Measurements from ENCODE around the gene PSME3IP1.
A peak's percentile ranks its signal among the peaks of the same experiment; 100 is the strongest.

PSME3IP1 gene

DNA sequence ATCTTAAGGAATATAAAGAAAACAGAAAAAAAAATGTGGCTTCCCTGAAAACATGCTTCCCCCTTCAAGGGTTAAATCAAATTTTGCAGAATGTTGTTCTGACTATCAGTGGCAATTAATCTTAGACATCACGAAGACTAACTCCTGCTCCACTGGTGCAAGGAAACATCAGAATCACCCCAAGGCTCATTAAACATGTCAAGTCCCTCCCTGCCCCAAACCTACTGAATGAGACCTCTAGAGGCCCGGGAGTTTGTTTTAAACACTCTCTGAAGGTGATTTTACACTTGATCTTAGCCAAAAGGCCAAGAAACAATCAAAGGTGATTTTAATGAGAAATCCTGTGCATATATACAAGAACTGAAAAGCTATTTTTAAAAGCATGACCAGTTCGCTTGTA lies 18.3 kb downstream of the PSME3IP1 start:
- no peak for DNase-seq (ENCODE audit: low spot score)

DNA sequence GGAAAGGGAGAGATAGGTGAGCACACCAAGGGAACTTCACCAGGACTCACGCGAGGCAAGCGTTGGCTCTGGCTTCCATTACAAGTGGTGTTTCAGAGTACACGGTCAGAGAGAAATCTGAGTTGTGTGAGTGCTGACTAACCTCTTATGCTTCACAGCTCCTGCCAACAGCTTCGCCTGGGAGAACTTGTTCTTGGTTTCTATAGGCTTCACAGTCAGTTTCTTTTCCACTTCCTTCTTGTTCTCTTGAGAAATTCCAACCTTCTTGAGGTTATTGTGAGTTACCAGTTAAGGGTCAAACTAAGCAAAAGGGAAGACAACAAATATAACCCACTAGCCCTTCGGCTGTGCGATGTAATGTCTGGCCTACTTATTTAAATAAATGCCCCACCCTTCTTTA lies 18.9 kb downstream of the PSME3IP1 start:
- no peak for DNase-seq (ENCODE audit: low spot score)

DNA sequence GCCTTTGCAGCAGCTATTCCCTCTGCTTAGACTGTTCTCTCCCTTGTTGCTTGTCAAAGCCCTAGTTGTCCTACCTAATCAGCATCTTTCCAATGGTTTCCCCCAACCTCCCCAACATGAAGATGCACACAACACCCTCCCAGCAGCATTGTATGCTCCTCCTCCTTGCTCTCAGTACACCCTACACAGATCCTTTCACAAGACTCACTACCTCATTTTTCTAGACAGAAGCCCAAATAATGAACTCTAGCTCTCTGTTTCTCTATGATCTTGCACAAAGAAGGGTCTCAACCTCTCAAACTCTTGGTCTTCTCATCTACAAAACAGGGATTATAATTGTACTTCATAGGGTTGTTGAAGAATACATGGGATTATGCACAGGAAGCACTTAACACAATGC lies 19.4 kb downstream of the PSME3IP1 start:
- no peak for DNase-seq (ENCODE audit: low spot score)

DNA sequence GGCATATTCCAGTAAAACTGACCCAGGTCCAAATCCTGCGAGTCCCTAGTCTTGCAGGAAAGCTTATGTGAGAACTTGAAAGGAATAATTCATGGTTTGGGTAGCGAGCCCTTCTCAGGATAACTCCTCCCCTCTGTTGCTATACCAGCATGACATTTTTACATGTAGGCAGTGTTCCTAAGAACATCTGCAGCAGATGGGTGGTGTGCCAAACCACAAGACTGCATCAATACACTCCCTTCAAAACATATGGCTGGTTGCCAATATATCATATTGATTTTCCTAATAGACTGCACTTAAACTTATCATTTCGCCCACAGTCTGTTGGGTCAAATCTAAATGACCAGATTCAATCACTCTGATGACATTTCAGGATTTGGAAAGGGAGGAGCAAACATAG lies 19.9 kb downstream of the PSME3IP1 start:
- DNase-seq (ENCODE audit: low spot score) = no peak

DNA sequence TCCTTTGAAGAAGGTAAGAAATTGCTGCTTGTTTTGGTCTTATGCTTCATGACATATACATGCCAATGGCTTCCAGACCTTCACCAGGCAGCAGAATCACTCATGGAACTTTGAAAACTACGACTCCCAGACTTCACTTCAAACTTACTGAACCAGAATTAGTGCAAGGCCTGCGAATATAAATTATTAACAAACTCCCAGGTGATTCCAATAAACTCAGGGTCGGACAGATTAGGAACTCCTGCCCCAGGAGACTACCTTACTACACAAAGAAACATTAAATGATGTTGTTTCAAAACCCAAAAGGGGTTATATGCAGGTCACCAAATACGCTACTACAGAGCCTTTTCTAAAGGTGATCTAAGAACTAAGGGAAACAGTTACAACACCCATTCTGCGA lies 20.4 kb downstream of the PSME3IP1 start:
- DNase-seq (ENCODE audit: low spot score) = no peak

DNA sequence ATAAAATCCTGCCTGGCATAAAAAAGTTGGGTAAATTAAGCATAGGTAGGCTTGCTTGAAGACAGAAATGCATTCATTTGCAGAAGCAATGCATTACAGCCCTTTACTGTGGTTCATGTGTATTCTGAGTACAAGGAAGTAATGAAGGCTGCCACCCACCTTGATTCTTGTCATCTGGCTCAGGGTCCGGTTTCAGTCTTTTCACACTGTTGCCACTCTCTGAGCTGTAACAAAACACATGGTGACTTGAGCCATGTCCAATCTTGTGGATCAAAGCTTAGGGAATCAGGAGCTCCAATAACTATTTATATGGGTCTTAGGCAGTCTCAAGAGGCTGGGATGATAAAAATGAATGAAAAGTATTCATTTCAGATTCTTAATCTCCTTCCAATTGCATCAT lies 22.0 kb downstream of the PSME3IP1 start:
- DNase-seq (ENCODE audit: low spot score) = no peak

DNA sequence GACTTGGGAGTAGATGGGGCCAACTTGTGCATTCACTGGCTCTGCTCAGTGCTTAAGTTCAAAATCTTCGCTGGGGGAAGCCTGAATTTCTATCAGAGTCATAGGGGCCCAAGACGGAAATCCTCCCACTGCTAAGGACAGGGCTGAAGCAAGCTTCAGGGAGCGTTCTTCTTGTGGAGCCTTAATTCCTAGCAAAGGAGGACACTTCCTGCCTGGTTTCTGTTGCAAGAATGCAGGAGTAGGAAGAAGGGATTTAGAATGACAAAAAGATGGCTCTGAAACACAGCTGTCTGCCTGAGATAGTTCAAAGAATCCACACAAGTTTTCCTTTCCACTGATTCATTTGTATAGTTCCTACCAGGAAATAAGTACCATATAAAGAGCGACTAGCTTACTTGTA lies 26.4 kb downstream of the PSME3IP1 start:
- no peak for DNase-seq (ENCODE audit: low spot score)

DNA sequence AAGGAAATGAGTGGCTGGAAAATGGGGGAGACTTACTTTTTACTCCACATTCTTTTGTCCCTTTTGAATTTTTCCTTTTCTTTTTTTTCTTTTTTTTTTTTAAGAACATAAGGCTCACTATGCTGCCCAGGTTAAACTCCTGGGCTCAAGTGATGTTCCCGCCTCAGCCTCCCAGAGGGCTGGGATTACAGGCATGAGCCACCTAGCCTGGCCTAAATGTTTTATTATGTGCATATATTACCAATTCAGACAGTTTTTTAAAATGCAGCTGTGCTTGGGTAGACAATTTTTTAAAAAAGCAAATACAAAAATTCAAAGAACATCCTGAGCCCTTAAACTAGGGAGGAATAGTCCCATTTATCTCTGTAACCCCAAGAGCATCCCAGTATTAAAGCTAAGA lies 28.3 kb downstream of the PSME3IP1 start:
- no peak for DNase-seq (ENCODE audit: low spot score)

DNA sequence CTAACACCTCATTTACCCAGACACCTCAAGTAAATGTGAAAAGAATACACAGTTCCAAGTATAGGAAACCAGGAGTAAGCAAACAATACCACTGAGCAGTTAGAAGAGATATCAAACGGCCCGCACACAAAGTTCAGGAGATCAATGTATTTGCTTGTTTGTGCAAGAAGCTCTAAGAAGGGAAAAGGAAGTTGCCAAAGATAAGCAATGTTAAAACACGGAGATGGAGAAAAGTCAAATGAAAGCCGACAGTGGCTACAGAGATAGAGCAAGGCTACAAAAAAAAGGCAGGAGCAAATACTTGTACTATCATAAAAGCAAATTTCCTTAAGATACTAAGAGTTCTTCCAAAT lies 29.5 kb downstream of the PSME3IP1 start:
- no peak for DNase-seq (ENCODE audit: low spot score)

DNA sequence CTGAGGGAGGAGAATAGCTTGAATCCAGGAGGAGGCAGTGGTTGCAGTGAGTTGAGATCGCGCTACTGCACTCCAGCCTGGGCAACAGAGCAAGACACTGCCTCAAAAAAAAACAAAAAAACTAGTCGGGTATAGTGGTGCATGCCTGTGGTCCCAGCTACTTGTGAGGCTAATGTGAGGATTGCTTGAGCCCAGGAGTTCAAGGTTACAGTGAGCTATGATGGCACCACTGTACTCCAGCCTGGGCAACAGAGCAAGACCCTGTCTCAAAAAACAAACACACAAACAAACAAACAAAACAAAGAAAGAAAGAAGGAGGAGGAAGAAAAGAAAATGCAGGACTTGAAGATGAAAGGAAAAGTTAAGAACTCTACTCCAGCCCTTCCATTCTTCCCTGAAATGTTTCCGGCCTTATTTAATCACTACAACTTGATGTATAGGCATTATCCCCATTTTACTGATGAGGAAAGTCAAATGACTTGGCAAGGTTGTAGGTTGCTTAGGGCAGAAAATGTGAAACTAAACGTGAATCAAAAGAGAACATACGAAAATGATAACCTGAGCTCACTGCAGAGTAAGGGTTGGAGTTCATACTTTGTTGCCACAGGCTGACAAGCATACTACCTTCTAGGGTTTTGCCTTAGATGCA lies 30.0 kb downstream of the PSME3IP1 start:
- no peak for DNase-seq (ENCODE audit: low spot score)

DNA sequence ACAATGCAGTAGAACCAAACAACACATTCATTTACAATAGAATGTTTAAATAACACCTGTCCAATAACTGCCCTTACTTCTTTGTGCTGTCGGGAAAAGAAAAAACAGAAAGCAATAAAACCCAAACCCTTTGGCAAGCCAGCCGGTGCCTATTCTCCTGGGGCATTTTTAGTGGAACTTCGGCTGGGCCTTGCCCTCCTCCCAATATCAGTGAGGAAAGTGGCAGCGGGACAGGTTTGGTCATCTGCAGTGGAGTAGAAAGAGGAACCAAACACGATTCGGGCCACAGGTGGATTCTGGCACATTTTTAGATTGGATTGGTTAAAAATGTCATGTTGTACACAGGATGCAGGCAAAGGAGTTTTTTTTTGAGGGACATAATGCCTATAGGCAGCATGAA lies 32.0 kb downstream of the PSME3IP1 start:
- DNase-seq (ENCODE audit: low spot score) = no peak

DNA sequence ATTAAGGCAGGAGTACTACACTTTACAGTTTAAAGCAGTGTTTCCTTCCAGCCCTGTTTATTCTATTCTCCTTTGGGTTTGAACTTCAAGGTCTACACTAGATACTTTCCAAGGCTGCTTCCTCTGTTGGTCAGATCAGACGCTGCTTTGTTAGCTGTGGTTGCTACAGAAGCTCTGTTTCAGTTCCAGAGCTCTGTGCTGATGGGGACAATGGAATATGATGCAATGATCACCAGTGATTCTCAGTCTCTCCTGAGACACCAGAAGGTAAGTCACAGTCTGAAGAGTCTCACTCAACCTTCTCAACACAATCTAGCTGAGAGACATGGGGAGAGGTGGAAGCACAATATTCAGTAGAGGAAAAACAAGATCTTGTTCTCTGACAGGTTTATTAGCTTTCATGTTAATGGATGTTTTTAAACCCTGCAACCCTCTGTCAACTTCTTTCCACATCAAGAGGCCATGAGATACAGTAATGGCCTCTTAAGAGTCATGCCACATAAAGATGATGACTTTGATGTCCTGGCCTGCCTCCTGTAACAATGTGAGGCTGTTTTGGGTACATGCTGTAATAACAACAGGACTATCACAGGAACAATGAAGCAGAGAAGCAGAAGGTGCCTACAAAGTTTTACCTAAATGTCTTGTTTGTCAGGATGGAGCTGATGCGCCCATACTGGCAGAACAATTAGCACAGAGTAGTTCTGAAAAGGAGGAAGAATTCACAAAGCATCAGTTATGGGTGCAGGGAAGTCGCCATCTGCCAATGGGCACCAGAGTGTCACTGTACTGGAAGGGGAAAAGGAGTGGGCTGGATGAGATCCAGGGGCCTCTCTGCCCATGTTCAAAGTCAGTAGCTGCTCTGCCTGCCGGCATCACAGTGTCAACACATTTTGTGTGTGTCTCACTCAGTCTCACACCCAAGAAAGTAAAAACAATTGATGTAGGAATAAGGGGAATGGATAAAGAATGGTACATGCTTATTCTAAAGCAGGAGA lies 33.4 kb downstream of the PSME3IP1 start:
- DNase-seq (ENCODE audit: low spot score) = no peak

DNA sequence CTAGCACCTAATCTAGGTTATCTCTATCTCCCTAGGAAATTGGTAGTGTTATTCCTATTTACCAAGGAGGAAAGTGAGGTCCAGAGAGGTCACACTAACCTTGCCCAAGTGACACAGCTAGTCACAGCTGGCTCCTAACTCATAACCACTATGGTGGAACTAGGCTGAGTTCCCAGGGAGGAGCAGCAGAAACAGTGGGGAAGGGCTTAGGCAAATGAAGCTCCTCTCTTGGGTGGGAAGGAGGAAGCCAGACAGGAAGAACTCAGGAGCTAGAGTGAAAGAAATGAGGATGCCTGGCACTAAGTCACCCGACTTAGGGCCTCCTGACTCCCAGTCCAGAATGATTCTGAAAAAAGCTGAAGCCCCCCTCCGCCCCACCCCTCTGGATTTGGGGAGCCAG lies 34.5 kb downstream of the PSME3IP1 start:
- no peak for DNase-seq (ENCODE audit: low spot score)

DNA sequence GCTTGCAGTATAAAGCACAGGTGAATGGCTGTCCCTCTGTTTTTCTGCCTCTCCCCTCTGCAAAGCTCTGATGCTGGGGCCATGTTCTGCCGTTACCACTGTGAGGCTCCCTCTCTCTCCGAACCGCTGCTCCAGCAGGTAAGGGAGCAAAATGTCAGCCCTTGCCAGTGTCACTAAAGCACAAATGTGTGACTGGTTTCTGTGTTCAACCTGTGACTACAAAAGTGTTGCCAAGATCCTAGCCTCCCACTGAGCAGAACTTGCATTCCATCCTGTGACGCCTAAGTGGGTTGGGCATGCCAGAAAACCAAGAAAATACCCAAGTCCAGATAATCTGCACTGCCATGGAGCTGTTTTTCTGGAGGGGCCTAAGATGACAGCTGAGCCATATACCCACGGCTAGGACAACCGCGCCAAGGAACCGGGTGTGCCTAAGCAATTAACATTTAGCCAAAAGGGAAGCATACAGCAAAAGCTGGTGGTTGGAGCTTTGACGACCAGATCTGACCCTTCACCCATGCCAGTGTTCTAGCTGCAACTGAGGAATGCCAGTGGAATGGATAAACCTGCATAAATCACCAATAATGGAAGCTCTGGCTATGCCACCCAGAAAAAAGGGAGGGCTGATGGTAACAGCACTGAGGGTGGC lies 35.0 kb downstream of the PSME3IP1 start:
- DNase-seq (ENCODE audit: low spot score) = no peak

DNA sequence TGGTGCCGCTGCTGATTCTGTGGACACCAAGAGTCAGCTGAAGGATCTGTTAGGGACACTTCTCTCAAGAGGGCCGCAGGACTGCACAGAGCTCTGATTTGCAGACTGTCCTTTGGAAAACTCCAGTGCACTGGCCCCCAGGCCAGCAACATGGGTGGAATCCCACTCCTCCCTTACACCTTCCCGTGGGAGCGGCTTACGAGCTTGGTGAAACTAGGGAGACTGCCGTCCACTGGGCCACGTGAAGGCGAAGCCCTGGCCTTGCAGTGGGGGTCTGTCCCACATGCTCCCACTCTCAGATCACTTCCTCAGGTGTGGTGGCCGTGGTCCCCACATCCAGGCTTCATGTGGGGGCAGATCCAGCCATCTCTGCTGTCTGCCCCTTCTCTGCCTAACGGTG lies 36.4 kb downstream of the PSME3IP1 start:
- DNase-seq (ENCODE audit: low spot score) = no peak

DNA sequence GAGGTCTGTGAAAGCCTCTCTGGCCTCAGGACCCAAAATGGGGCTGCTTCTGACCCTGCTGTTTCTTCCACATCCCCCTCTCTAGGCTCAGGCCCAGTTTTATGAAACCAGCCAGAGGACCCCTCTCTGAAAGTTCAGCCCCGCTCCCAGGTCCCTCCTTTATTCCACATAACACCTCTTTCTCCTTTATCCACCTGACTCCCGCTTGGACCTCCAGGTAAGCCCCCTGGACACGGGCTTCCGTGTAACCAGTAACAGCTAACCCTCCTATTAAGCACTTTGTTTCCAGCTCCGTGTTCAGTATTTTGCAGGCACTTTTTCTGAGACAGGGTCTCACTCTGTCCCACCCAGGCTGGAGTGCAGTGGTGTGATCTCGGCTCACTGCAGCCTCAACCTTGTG lies 37.4 kb downstream of the PSME3IP1 start:
- no peak for DNase-seq (ENCODE audit: low spot score)

DNA sequence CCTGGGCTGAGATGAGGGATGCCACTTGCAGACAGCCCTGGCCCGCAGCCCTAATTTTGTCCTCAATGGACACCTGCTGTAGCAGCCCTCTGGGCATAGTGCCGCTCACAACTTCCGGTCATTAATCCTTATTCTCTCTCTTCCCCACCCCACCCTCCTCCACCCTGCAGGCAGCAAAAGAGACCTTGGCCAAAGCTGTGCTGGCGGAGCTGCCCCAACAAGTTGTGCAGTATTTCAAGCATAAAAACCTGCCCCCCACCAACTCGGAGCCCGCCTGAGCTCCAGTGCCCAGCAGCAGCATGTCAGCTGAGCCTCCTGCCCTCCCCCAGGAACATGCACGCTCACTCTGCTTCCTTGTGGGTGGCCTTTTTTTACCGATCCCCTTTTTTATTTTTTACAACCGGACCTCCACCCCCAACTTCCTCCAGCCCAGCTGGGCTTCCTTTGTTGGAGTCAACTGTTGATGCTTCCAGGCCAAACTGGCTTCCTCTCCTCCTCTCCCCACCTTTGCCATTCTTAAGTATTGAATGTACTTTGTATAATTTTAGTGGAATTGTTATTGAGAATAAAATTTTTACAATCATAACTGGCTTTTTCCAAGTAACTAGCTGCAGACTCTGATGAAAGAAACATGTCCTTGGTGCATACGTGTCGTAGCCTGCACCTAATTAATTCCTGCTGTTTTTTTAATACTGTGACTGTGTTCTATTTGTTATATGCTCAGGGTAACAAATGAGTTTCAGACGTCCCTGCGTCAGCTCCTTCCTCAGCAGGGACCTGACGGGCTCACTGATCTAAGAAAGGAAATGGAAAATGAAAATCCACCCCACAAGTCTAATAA lies 38.2 kb downstream of the PSME3IP1 start:
- no peak for DNase-seq (ENCODE audit: low spot score)

DNA sequence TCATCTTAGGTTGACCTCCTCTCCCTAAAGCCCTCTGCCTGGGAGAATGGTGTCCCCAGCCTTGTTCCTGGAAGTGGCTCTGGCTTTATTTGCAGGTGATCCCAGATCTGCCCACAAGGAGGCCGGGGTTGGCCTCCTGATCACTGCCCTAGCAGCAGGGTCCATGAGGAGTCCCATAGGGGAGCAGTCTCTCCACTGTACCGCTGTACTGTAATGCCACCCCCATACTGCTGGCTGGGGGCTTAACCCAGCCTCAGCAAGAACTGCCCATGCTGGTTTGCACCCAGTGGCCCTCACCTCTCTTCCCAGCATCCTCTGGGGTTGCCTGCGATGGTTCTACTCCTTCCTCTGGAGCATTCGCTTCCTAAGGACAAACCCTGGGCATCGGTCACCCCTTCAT lies 39.1 kb downstream of the PSME3IP1 start:
- peak; percentile 56 for DNase-seq (ENCODE audit: low spot score)

DNA sequence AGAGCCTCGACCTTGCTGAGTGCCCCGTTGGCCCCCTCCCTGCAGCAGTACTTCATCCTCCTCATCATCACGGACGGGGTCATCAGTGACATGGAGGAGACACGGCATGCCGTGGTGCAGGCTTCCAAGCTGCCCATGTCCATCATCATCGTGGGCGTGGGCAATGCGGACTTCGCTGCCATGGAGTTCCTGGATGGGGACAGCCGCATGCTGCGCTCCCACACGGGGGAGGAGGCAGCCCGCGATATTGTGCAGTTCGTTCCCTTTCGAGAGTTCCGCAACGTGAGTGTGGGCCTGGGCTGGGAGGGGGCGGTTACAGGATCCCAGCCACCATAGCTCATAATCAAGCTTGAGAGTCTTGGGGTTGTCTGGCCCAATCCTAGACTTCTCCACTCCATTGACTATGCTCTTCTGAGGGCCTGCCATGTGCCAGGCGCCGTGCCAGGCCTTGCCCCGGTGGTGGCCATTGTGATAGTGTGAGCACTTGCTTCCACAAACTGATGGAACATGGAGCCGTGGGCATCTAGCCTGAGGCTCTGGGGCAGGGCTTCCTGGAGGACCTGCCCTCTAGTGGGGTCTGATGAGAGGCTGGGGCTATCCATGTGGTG lies 39.7 kb downstream of the PSME3IP1 start:
- DNase-seq (ENCODE audit: low spot score) = no peak

DNA sequence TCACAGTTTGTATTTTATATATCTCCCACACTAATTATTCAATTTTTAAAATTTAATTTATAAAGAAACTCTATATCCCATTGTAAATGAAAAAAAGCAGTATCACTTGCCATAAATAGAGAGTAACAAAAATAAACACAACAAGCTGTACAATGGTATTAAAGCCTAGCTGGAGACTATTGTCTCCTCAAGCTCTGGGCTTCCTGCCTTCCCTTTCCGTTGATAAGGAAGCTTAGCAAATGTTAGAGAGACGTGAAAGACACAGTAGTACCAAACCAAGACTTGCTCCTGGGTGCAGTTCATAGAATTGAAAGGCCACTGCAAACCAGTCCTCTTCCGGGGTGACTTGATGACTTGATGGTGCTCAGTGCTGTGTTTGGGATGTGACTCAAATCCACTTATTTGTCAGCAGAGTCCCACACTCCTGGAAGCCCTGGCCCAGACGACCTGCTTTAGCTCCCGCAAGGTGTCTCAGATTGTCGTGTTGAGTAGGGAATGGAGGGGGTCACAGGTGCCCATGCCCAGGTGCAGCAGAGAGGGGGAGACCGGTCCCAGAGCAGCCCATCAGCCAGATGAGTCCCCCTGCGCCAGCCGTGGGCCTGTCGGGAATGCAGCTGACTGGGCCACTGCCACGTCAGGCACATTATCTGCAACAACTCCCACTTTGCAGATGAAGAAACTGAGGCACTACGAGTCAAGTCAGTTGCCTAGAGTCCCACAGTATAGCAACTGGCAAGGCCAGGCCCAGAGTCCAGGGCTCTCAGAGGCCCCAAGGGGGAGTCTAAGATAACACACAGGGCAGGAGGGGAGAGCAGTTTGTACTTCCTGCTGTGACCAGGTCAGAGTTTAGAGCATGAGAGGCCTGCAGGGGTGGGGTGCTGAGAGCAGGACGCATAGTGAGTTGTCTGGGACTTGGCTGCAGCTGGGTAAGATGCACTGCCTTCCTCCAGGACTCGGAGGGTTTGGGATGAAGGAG lies 40.5 kb downstream of the PSME3IP1 start:
- no peak for DNase-seq (ENCODE audit: low spot score)

DNA sequence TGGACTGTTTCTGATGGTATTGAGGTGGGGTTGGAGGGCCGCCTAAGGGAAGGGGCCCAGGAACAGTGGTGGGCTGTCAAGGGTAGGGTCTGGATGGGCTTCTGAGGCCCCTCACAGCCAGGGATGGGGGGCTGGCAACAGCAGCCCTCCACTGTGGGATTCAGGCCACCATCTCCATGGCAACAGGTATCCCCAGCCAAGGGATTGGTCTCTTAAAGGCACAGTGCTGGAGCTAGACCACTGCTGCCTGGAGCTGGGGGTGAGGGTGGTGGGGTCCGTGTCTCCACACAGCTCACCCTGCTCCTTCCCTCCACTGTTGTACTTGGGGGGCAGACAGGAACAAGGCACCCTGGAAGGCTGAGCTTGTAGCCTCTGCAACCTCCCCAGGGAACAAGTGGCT lies 41.8 kb downstream of the PSME3IP1 start:
- no peak for DNase-seq (ENCODE audit: low spot score)

Data from HuH-7.5 (cell line).